ENCODE data around the gene NEDD9. TPM values are rescaled to one million over a fixed set of nuclear protein-coding genes. Genes with fewer than 3 reads are reported as not detected.

Gene NEDD9

DNA sequence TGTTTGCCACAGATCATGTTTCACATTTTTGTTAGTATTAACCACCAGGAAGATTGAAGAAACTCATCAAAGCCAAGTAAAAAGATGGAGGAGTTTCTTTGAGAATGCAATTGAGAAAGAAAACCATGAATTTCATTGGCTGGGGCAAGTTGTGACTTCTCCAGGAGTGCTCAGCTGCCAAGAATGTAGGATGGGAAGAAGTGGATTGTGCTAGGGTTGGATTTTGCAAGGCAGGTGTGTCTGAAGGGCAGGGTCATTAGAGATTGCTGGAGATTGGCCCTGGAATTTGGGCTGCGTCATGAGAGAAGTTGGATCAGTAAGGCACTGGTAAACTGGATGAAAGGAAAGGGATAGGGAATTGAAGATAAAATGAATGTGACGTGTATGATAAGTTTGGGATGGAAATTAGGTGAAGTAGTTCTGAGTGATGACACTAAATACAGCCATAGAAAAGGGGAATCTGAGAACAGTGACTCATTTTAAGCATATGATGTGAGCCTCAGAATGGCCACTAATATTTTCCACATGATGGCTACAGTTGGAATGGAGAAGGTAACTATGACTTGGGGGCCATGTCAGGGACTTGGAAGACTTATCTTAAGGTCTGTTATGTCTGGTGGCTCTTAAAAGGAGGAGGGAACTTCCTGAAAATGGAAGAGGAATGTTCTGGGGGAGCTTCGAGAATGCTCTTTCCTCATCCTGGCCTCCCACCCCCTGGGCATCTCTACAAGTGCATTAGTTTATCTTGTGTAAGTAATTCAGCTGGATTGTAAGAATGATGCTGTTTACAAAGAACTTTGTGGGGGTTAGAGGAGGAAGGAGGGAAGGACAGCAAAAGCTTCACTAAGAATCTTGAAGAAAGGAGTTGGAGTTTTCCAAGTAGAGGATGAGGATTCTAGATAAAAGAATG lies 93.2 kb downstream of the NEDD9 start:
- H2BK120ac ChIP-seq (ENCODE audit: low read depth, low read length), result no peak overlapping the region
- 100% methylated on average over 1 of the region's 3 CpGs for WGBS (ENCODE audit: extremely low coverage, insufficient coverage, low lambda C conversion rate)
- no peak overlapping the region for H2BK5ac ChIP-seq (ENCODE audit: low read length)
- peaks cover 1% of the 10 kb centered on the region for H3K79me1 ChIP-seq (ENCODE audit: low read length)
- no peak overlapping the region for H3K4ac ChIP-seq (ENCODE audit: low read depth, low read length)
- H3K36me3 ChIP-seq (ENCODE audit: control insufficient read depth, insufficient read depth, low read length), result no peaks in the 10 kb centered on the region
- H3K79me2 ChIP-seq (ENCODE audit: control insufficient read depth, insufficient read depth, low read length), result no peaks in the 10 kb centered on the region
- no peak overlapping the region for H3K4me3 ChIP-seq (ENCODE audit: low read length)
- H3K4me1 ChIP-seq (ENCODE audit: control insufficient read depth, low read depth, low read length), result no peaks in the 10 kb centered on the region
- H3K27ac ChIP-seq (ENCODE audit: low read depth, low read length), result no peak overlapping the region
- H3K4me2 ChIP-seq (ENCODE audit: low read length), result no peak overlapping the region
- H4K8ac ChIP-seq (ENCODE audit: low read depth, low read length), result no peak overlapping the region
- no peak overlapping the region for H3K9ac ChIP-seq (ENCODE audit: low read length)
- no peak overlapping the region for H2BK15ac ChIP-seq (replicated peaks; ENCODE audit: low read depth)
- no peak overlapping the region for H3K23ac ChIP-seq (ENCODE audit: low read length)
- no peak overlapping the region for H3K56ac ChIP-seq (ENCODE audit: low read length)
- no peak overlapping the region for H2AK5ac ChIP-seq (ENCODE audit: low read length)
- H3K18ac ChIP-seq (ENCODE audit: low read length), result no peak overlapping the region
- H3K27me3 ChIP-seq (ENCODE audit: insufficient read depth, low read length, poor library complexity), result no peaks in the 10 kb centered on the region
- no peak overlapping the region for H4K5ac ChIP-seq (ENCODE audit: low read length)
- DNase-seq, result peak; percentile 34

DNA sequence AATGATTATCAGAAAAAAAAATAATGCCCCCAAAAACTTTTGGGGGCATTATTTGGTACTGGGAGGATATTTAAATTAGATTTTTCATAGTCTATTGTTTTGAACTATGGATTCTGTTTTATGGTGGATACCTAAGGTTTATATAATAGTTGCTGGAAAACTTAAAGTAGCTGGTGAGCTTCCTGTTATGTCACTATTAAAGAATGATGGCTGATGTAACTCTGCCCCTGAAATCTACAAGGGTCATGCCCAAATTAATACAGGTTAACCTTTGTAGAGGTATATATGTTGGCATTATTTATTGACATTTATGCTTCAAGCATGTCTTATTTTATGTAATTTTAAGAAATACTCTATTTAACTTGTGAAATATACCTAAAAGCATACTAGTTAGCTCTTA lies 95.7 kb downstream of the NEDD9 start:
- H2BK15ac ChIP-seq (replicated peaks; ENCODE audit: low read depth), result no peak overlapping the region
- no peaks in the 10 kb centered on the region for H3K4me1 ChIP-seq (ENCODE audit: control insufficient read depth, low read depth, low read length)
- H3K23ac ChIP-seq (ENCODE audit: low read length), result no peak overlapping the region
- no peak overlapping the region for H3K27ac ChIP-seq (ENCODE audit: low read depth, low read length)
- H3K27me3 ChIP-seq (ENCODE audit: insufficient read depth, low read length, poor library complexity), result no peaks in the 10 kb centered on the region
- no peak overlapping the region for H2AK5ac ChIP-seq (ENCODE audit: low read length)
- no peaks in the 10 kb centered on the region for H3K36me3 ChIP-seq (ENCODE audit: control insufficient read depth, insufficient read depth, low read length)
- no peak overlapping the region for H3K56ac ChIP-seq (ENCODE audit: low read length)
- H3K79me1 ChIP-seq (ENCODE audit: low read length), result peaks cover 3% of the 10 kb centered on the region
- no peak overlapping the region for H4K8ac ChIP-seq (ENCODE audit: low read depth, low read length)
- H3K4me3 ChIP-seq (ENCODE audit: low read length), result no peak overlapping the region
- H4K5ac ChIP-seq (ENCODE audit: low read length), result no peak overlapping the region
- no peaks in the 10 kb centered on the region for H3K79me2 ChIP-seq (ENCODE audit: control insufficient read depth, insufficient read depth, low read length)
- peak; percentile 37 for DNase-seq
- no peak overlapping the region for H3K4me2 ChIP-seq (ENCODE audit: low read length)
- no peak overlapping the region for H2BK5ac ChIP-seq (ENCODE audit: low read length)
- H3K18ac ChIP-seq (ENCODE audit: low read length), result no peak overlapping the region
- H2BK120ac ChIP-seq (ENCODE audit: low read depth, low read length), result no peak overlapping the region
- H3K9ac ChIP-seq (ENCODE audit: low read length), result no peak overlapping the region
- H3K4ac ChIP-seq (ENCODE audit: low read depth, low read length), result no peak overlapping the region

Small RNA genes lying within 50 kb of the gene (small RNA-seq; reads per million reads assigned to genes)
- gene AL136139.1 (ENCODE audit: insufficient read depth), result not detected

Measured in mesendoderm (in vitro differentiated cells).